Activated CD4-positive, CD25-positive, alpha-beta regulatory T cell treated with anti-CD3 and anti-CD28 coated beads, Interleukin-2, amount 50 U/mL, for 24 hours (primary cell): Measurements from ENCODE around the gene RBM28.

Experiments used
- ATAC-seq, 2 donors: fragments of 150-1000 bp; cut with Tn5 transposase; one replicate each; pipeline ENCODE4 v1.10.0; 2021; ENCODE audit warnings: mild to moderate bottlenecking in 1 of 2, moderate library complexity in 1 of 2

RBM28 gene, protein sequence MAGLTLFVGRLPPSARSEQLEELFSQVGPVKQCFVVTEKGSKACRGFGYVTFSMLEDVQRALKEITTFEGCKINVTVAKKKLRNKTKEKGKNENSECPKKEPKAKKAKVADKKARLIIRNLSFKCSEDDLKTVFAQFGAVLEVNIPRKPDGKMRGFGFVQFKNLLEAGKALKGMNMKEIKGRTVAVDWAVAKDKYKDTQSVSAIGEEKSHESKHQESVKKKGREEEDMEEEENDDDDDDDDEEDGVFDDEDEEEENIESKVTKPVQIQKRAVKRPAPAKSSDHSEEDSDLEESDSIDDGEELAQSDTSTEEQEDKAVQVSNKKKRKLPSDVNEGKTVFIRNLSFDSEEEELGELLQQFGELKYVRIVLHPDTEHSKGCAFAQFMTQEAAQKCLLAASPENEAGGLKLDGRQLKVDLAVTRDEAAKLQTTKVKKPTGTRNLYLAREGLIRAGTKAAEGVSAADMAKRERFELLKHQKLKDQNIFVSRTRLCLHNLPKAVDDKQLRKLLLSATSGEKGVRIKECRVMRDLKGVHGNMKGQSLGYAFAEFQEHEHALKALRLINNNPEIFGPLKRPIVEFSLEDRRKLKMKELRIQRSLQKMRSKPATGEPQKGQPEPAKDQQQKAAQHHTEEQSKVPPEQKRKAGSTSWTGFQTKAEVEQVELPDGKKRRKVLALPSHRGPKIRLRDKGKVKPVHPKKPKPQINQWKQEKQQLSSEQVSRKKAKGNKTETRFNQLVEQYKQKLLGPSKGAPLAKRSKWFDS

DNA sequence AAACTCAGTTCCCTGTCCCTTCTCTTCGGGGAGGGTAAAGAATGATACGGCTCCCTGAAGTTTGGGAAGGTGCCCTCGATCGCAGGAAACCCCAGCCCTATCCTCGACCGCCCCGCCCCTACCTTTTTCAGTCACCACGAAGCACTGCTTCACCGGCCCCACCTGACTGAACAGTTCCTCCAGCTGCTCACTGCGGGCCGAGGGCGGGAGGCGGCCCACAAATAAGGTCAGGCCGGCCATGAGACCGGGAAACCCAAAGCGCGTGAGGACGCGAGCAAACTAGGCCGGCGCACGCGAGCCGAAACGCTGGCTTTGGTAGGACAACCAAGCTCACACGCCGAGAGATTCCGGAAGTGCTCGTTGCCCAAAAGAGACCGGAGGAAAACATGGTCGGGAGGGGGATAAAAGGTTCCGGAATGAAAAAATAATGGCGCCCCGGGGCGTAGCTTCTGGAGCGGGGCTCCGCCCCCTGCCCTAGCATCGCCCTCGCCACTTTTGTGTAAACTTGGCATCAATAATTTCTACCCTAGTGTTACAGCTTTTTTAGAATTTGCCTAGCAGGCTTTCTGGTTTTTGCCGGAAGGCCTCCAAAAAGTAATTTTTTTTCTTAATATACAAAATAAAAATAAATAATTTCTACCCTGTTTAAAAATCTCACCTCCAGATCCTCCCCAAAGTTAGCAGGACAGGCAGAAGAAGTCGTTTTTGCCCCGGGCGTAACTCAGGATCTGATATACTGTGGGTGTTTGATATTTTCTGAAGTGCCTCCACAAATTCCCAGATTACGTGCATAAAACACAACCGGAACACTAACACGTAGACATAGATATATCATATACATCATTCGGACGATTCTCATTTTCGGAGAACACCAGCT is at the start of gene RBM28:
TSS of gene RBM28 (minus strand) at position 355 of the 877 bp plus-strand sequence. CDS start at position 240, 115 bp downstream.
- peak; percentile 92 to 94 for ATAC-seq

DNA sequence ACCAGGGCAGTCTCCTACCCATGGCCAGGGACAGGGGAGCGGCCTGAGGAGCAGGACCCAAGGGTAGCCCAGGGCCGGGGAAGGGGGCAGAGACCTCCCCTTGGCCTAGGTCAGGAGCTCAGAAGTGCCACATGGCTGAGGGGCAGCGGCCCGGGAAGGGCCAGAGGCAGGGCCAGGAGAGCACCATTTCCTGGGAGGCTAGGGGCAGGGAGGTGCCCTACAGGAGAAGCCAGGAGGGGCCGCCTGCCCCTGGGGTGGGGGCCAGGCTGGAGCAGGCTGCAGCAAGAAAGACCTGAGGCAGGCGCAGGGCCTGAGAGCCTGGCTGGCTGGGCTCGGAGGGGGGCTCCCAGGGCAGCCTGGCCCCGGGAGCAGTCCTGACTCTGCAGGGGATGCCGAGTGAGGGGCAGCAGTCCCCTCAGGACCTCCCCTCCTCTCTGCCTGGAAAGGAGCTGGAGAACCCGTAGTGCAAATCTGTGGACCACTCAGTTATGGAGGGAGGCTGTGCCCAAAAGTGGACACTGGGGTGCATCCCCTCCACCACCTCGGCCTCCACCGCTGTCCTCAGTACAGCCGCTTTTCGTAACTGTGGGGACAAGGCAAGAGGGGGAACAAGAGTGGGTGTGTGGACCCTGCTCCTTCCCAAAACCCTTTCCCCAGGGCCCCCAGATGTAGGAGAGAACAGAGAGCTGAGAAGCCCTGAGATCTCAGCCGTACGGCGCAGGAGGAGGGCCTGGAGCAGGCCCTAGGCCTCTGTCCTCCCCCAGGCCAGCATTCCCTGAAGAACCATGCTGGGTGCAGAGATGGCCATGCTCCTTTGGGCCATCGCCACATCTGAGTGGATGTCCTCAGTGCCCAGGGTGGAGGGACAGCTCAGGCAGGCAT is 49.0 kb upstream of the RBM28 start:
- no peak for ATAC-seq

- no peak for ATAC-seq
These were observed 48.1 kb upstream of the RBM28 start for GRCh38 chr7:128391805-128392204.

DNA sequence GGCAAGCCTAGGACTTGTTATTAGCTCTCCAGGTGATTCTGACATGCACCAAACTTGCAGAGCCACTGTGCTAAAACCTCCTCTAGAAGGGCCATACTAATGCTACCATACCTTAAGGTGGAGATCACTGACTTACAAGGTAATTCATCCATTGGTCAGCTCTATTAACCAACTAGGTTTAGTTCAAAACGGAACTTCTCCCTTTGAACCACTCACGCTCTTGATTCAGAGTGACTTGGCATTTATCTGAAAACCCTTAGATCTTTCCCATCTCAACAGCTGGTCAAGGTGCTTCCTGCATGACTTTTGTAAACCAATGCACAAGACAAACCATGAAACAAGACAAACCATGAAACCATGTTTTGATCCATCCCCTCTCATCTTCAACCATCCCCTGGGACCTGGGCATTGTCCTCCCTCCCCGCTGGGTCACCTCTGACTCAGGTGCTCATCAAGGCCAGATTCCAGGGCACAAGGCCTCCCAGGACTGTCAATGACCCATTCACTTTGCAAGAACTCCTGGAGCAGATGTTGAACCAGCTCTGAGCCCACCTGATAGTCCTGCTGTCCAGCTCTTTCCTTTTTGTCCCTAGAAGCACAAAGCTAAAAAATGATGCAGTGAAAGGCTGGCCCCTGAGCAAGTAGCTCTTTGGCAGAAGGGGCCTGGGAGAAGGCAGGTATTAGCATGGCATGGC is 47.3 kb upstream of the RBM28 start:
- no peak for ATAC-seq

DNA sequence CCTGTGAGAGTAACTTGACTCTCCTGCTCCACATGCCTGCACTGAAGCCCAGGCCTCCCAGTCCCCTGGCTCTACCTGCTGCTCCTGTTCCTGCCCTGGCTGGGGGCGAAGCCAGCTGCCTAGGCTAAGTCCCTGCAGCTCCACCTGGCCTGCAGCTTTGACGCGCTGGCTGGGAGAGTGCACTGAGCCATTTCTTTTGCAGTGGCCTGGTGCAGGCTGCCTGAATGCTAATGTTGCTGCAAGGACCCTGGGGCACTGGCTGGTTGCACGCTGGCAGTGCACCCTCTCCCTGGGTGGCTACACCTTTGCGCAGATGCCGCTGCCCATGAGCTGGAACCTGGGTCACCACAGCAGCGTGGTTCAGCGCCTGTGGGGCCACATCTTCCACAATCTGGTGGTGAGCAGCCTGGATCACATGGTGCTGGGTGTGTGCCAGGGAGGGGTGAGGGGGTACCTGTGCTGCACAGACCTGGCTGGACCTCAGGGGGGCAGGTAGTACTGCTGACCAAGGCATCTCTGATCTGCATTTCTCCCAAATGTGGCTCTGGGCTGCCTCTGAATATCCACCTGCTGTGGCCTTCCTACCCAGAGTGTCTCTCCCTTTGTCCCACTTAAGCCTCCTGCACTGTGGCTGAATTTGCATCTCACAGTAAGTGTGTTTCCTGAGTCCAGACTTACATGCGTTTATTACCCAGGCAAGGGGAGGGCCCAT is 46.1 kb upstream of the RBM28 start:
- ATAC-seq = no peak

DNA sequence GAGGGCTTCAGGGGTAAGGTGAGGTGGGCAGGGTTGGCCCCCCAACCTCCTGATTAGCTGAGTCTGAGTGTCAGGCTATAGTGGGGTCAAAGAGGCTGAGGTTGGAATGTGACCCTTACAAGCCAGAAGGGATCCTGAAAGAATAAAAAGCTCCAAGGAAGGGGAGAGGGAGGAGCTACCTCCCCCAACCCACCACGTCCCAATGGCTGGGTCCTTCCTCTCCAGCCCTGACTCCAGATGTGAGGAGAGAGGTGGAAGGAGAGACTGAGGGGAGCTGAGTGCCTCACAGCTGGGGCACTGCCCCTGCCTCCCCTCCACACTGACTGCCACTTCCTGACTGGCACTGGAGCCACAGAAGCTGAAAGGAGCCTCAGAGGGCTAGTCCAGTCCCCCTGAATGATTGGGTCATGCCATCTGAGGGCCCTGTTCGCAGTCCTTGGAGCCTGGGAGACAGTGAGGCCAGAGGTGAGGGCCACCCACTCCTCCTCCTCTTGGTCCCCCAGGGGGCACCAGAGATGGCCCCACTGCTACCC is 45.4 kb upstream of the RBM28 start:
- no peak for ATAC-seq

DNA sequence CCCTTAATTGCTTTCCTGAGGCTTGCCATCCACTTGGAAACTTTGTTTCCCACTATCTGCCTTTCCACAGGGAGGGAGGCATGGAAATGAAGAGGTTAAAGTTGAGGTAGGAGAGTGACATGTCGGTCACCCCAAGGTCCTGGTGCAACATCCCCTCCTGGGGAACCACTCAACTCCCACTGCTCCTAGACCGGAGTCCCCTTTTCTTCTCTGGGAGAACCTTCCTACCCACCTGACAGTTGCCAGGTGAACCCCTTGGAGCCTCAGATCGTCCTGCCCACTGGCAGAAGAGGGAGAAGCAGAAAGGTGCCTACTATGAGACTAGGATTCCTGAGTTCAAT is 44.4 kb upstream of the RBM28 start:
- ATAC-seq = no peak

DNA sequence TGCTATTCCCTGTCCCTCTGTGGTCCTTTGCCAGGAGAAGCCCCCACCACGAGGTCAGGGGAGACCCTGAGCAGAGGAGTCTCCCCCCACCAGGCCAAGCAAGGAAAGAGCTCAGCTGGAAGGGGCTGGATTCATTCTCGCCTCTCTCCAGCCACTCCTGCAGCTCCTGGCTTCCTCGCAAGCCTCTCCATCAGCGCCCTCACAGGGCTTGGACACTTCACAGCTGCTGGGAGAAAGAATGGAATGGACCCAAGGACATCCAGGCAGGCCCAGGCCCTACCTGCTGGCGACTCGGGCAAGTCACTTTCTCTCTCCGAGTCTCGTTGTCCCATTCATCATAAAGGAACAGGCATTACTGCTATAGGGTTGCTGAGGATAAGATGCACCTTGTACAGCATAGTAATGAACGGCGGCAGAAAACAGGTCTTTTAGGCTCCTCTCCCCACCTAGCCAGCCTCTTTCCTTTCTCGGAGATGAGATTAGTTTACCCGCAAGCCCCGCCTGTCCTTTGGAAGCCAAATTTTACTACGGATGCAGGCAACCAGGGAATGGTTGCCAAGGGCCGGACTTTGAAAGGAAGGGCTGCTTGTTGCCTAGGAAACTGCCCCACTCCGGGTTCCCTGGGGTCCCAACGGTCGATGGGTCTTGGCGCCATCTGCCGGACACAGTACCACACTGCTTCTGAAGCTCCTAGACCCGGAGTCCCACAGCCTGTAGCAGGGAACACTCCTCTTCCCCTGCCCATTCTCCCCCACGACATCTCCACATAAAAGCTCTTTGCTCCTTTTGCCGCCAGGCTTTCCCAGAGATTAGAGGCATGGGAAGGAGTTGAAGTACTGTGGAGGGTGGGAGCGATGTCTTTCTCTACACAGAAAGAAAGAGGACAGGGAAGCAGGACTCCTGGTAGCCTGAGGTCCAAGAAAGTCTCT is 43.8 kb upstream of the RBM28 start:
- ATAC-seq = peak; percentile 75 to 79

- ATAC-seq = no peak
These were observed 42.5 kb upstream of the RBM28 start for GRCh38 chr7:128385988-128386925.

DNA sequence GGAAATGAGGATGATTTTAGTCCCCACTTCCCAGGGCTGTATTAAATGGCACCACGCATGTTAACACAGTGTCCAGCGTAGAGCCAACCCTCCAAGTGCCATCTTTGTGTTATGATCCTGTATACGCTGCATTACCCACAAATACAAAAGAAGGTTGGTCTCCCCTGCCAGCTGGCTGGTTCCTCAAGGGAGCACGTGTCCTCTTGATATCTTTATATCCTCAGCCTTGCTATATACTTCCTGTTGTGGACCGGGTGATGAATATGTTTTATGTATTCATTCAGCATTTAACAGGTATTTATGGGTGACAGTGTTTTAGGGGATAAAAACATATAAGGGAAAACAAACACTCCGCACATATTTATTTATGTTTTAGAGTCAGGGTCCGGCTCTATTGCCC is 41.0 kb upstream of the RBM28 start:
- ATAC-seq = no peak

GRCh38 chr7:128383776-128384175 is 40.1 kb upstream of the RBM28 start:
- no peak for ATAC-seq

GRCh38 chr7:128381161-128381821 is 37.6 kb upstream of the RBM28 start:
- no peak for ATAC-seq

GRCh38 chr7:128380483-128381106 is 36.9 kb upstream of the RBM28 start:
- ATAC-seq = no peak

- ATAC-seq = no peak
These were observed 36.3 kb upstream of the RBM28 start for GRCh38 chr7:128379900-128380479.

- ATAC-seq = no peak
These were observed 34.9 kb upstream of the RBM28 start for GRCh38 chr7:128378637-128379036.

DNA sequence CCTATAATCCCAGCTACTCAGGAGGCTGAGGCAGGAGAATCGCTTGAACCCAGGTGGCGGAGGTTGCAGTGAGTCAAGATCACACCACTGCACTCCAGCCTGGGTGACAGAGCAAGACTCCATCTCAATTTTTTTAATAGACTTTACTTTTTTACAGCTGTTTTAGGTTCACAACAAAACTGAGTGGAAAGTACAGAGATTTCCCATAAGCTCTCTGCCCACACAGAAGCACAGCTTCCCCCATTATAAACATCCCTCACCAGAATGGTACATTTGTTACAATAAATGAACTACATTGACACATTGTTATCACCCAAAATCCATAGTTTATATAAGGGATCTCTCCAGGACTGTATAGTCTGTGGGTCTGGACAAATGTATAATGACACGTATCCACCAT is 32.4 kb upstream of the RBM28 start:
- no peak for ATAC-seq

DNA sequence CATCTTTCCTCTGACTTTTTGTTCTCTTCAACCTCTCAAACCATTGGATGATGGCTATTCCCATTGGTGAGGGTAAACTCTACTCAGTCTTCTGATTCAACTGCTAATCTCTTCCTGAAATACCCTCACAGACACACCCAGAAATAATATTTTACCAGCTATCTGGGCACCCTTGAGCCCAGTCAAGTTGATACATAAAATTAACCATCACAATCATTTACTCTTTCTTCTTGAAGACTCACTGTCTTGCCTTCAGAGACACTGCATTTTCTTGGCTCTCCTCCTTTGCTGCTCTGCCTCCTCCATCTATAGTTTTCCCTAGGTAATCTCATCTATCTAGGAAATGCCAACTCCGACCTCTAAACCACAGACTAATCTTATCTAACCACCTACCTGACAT is 30.3 kb upstream of the RBM28 start:
- no peak for ATAC-seq
